Ureter (tissue), 1 donor: Measurements from ENCODE around the gene MORN2. TPM values are rescaled to one million over a fixed set of nuclear protein-coding genes. Genes with fewer than 3 reads are reported as not detected.

Experiments
- DNase-seq: peaks from one replicate; pipeline ENCODE4 v3.0.0-alpha.2; 2020; ENCODE audit warnings: low spot score
- total RNA-seq: library from RNA; stranded (reverse); gene quantifications from one replicate; pipeline ENCODE4 v1.2.4, GENCODE V29; 2023
- donor health status: DM: yes; HTN: yes; CAD: no.

Gene MORN2
- total RNA-seq, 1 donor from 2014 or later: 17.0 TPM

- no peak for DNase-seq
These were observed 13.8 kb downstream of the MORN2 start, which contains the start of gene ARHGEF33 for GRCh38 chr2:38889575-38889974. Gene ARHGEF33, plus strand, starts transcription at chr2:38889875. Its CDS starts 29,573 bp downstream, at chr2:38919448.

- no peak for DNase-seq
These were observed 17.0 kb downstream of the MORN2 start for GRCh38 chr2:38892819-38893218.

- DNase-seq: no peak
These were observed 22.5 kb downstream of the MORN2 start for GRCh38 chr2:38898256-38898655.

- DNase-seq: no peak
These were observed 24.9 kb downstream of the MORN2 start for GRCh38 chr2:38900726-38901125.

- DNase-seq: no peak
These were observed 29.5 kb downstream of the MORN2 start for GRCh38 chr2:38905251-38905650.

GRCh38 chr2:38907242-38907641 lies 31.5 kb downstream of the MORN2 start:
- no peak for DNase-seq

GRCh38 chr2:38907743-38908562 lies 32.2 kb downstream of the MORN2 start:
- DNase-seq: no peak

GRCh38 chr2:38909872-38910271 lies 34.1 kb downstream of the MORN2 start:
- DNase-seq: no peak

GRCh38 chr2:38911191-38911590 lies 35.4 kb downstream of the MORN2 start:
- DNase-seq: no peak

GRCh38 chr2:38912619-38913018 lies 36.8 kb downstream of the MORN2 start:
- no peak for DNase-seq

GRCh38 chr2:38922389-38922788 lies 46.6 kb downstream of the MORN2 start:
- DNase-seq: no peak

- no peak for DNase-seq
These were observed 47.1 kb downstream of the MORN2 start for GRCh38 chr2:38922902-38923301.

- DNase-seq: no peak
These were observed 50.2 kb downstream of the MORN2 start for GRCh38 chr2:38925982-38926381.

- no peak for DNase-seq
These were observed 54.8 kb downstream of the MORN2 start for GRCh38 chr2:38930600-38930999.

Other genes starting within 250 kb of the MORN2 start
- 12.7 TPM for gene GALM, start 209.9 kb upstream of the MORN2 start, total RNA-seq
- gene SRSF7, start 124.6 kb upstream of the MORN2 start, total RNA-seq: 162 TPM
- gene GEMIN6, start 97.8 kb upstream of the MORN2 start, total RNA-seq: 13.6 TPM
- gene DHX57, start within 50 bp of the MORN2 start, total RNA-seq: 23.4 TPM
- gene ARHGEF33, start 13.9 kb downstream of the MORN2 start, total RNA-seq: 0.68 TPM
- gene SOS1, start 245.1 kb downstream of the MORN2 start, total RNA-seq: 53.7 TPM